Measurements from ENCODE around the gene NFYC. TPM values are rescaled to one million over a fixed set of nuclear protein-coding genes. Genes with fewer than 3 reads are reported as not detected.

The NFYC gene
- total RNA-seq, 1 experiment from 2014 or later: 63.3 TPM

DNA sequence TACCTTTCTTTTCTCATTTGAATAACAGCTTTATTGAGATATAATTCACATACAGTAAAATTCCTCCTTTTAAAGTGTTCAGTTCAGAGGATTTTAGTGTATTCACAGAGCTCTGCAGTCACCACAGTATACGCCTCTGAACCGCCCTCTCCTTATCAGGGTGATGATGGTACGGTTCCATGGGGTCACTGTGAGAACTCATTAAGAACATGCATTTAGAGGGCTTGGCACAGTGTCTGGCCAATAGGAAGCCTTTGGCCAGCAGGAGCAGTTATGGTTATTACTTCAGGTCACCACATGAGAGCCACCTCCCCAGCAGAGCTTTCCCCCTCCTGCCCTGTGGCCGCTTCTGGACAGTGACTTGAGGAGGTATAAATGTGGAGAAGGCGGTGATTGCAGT lies 119.4 kb downstream of the NFYC start:
- no peak overlapping the region for H3K9ac ChIP-seq (ENCODE audit: low read length)
- H3K9me3 ChIP-seq (ENCODE audit: control insufficient read depth in 1 of 2, insufficient read depth in 1 of 2, low read depth in 1 of 2, low read length in 2 of 2): no peaks in the 10 kb centered on the region
- no TSS peak for BruUV-seq (replicated peaks)
- RAD21 ChIA-PET (ENCODE audit: low non-redundant PET in 1 of 2, low total read pairs in 2 of 2, uncharacterized antibody in 2 of 2, unreplicated experiment in 2 of 2): no interaction called here
- intact Hi-C loops (cut with micrococcal nuclease): no loop called here
- no peak overlapping the region for H3K4me3 ChIP-seq (replicated peaks in 1 of 2; ENCODE audit: low read depth in 1 of 2, low read length in 2 of 2)
- H3K9me2 ChIP-seq (ENCODE audit: insufficient read depth): no peaks in the 10 kb centered on the region
- ATAC-seq (no peak), DNase-seq (ENCODE audit: low read depth, low spot score) (no peak)
- CTCF ChIA-PET: no interaction called here
- H3K79me2 ChIP-seq (ENCODE audit: insufficient read depth, low read length): no peaks in the 10 kb centered on the region
- POLR2A ChIA-PET: no interaction called here
- no peaks in the 10 kb centered on the region for H4K20me1 ChIP-seq (ENCODE audit: insufficient read depth)
- no peaks in the 10 kb centered on the region for H3K4me1 ChIP-seq (ENCODE audit: control insufficient read depth in 1 of 2, insufficient read depth in 2 of 2, low read length in 2 of 2)
- no peak for TF ChIP-seq YY1 (IDR thresholded peaks at IDR 0.05; ENCODE audit: extremely low read depth, insufficient replicate concordance, low read depth, low read length)
- H3K27ac ChIP-seq (ENCODE audit: low read depth, low read length): no peak overlapping the region
- H3K27me3 ChIP-seq (ENCODE audit: insufficient read depth, low read length): no peaks in the 10 kb centered on the region
- H3K4me2 ChIP-seq (ENCODE audit: low read length): no peak overlapping the region
- no peaks in the 10 kb centered on the region for H3K36me3 ChIP-seq (ENCODE audit: control insufficient read depth in 1 of 2, insufficient read depth in 2 of 2, low read length in 2 of 2)
- H2AFZ ChIP-seq (ENCODE audit: low read depth, low read length, poor library complexity, severe bottlenecking): no peak overlapping the region

DNA sequence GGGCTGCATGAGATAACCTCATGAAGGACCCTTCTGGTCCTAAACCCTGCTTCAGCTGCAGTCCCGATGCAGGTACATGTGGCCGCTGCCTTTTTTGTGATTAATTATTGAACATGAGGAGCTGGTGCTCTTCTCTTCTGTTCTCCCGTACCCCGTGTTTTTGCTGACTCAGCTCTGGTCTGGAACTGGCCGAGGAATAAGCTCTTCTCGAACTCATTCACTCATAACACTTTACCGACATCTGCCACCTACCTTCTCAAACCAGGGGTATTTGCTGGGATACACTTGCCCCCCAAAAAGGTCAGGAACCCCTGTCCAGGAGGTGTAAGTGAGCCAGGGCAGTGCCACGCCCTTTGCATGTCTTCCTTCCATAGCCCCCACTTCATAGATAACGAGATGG lies 123.9 kb downstream of the NFYC start:
- Histone ChIP-seq H2AFZ (ENCODE audit: low read depth, low read length, poor library complexity, severe bottlenecking) (no peak overlapping the region), H3K36me3 (ENCODE audit: control insufficient read depth in 1 of 2, insufficient read depth in 2 of 2, low read length in 2 of 2) (0 out of 4 replicates have a peak, but pooled peaks cover 0 to 3% of the 10 kb centered on the region in 2 experiments), H3K9me3 (ENCODE audit: control insufficient read depth in 1 of 2, insufficient read depth in 1 of 2, low read depth in 1 of 2, low read length in 2 of 2) (no peaks in the 10 kb centered on the region), H3K4me2 (ENCODE audit: low read length) (no peak overlapping the region), H3K27me3 (ENCODE audit: insufficient read depth, low read length) (no peaks in the 10 kb centered on the region), H4K20me1 (ENCODE audit: insufficient read depth) (no peaks in the 10 kb centered on the region), H3K79me2 (ENCODE audit: insufficient read depth, low read length) (no peaks in the 10 kb centered on the region), H3K9ac (ENCODE audit: low read length) (no peak overlapping the region), H3K4me1 (ENCODE audit: control insufficient read depth in 1 of 2, insufficient read depth in 2 of 2, low read length in 2 of 2) (no peaks in the 10 kb centered on the region), H3K4me3 (replicated peaks in 1 of 2; ENCODE audit: low read depth in 1 of 2, low read length in 2 of 2) (no peak overlapping the region), H3K9me2 (ENCODE audit: insufficient read depth) (no peaks in the 10 kb centered on the region), H3K27ac (ENCODE audit: low read depth, low read length) (no peak overlapping the region)
- ATAC-seq (no peak), DNase-seq (ENCODE audit: low read depth, low spot score) (no peak)
- TF ChIP-seq FOSL1 (IDR thresholded peaks at IDR 0.05; ENCODE audit: low read depth): no peak
- intact Hi-C loops (cut with micrococcal nuclease): no loop called here
- ChIA-PET RAD21 (ENCODE audit: low non-redundant PET in 1 of 2, low total read pairs in 2 of 2, uncharacterized antibody in 2 of 2, unreplicated experiment in 2 of 2) (no interaction called here), CTCF (no interaction called here), POLR2A (no interaction called here)
- no TSS peak for BruUV-seq (replicated peaks)

GRCh38 chr1:40817791-40818263 lies 126.3 kb downstream of the NFYC start:
- TF ChIP-seq SP1 (IDR thresholded peaks at IDR 0.05; ENCODE audit: low read depth) (no peak), ZNF274 (IDR thresholded peaks at IDR 0.05; ENCODE audit: low read depth, low read length) (no peak), ATF3 (IDR thresholded peaks at IDR 0.05) (no peak), MAX (IDR thresholded peaks at IDR 0.05) (no peak), POLR2A (IDR thresholded peaks at IDR 0.05; ENCODE audit: borderline replicate concordance, extremely low read depth, insufficient read depth, insufficient read length) (no peak), CEBPB (IDR thresholded peaks at IDR 0.05; ENCODE audit: low read depth) (no peak), ELF1 (IDR thresholded peaks at IDR 0.05; ENCODE audit: borderline replicate concordance, low read depth) (no peak)
- Histone ChIP-seq H3K27me3 (ENCODE audit: insufficient read depth, low read length) (no peaks in the 10 kb centered on the region), H3K27ac (ENCODE audit: low read depth, low read length) (no peak overlapping the region), H3K9me2 (ENCODE audit: insufficient read depth) (no peaks in the 10 kb centered on the region), H4K20me1 (ENCODE audit: insufficient read depth) (no peaks in the 10 kb centered on the region), H3K36me3 (ENCODE audit: control insufficient read depth in 1 of 2, insufficient read depth in 2 of 2, low read length in 2 of 2) (0 out of 4 replicates have a peak, but pooled peaks cover 0 to 4% of the 10 kb centered on the region in 2 experiments), H3K4me3 (replicated peaks in 1 of 2; ENCODE audit: low read depth in 1 of 2, low read length in 2 of 2) (no peak overlapping the region), H3K9me3 (ENCODE audit: control insufficient read depth in 1 of 2, insufficient read depth in 1 of 2, low read depth in 1 of 2, low read length in 2 of 2) (no peaks in the 10 kb centered on the region), H2AFZ (ENCODE audit: low read depth, low read length, poor library complexity, severe bottlenecking) (no peak overlapping the region), H3K79me2 (ENCODE audit: insufficient read depth, low read length) (no peaks in the 10 kb centered on the region), H3K9ac (ENCODE audit: low read length) (no peak overlapping the region), H3K4me1 (ENCODE audit: control insufficient read depth in 1 of 2, insufficient read depth in 2 of 2, low read length in 2 of 2) (no peaks in the 10 kb centered on the region), H3K4me2 (ENCODE audit: low read length) (no peak overlapping the region)
- intact Hi-C loops (cut with micrococcal nuclease): no loop called here
- ChIA-PET RAD21 (ENCODE audit: low non-redundant PET in 1 of 2, low total read pairs in 2 of 2, uncharacterized antibody in 2 of 2, unreplicated experiment in 2 of 2) (no interaction called here), CTCF (no interaction called here), POLR2A (no interaction called here)
- no peak for DNase-seq (ENCODE audit: low read depth, low spot score)
- BruUV-seq (replicated peaks): no TSS peak
- no peak for ATAC-seq
